ENCODE results near the gene MSMP. TPM values are rescaled to one million over a fixed set of nuclear protein-coding genes. Genes with fewer than 3 reads are reported as not detected.
A peak's percentile ranks its signal among the peaks of the same experiment; 100 is the strongest.

The MSMP gene
- total RNA-seq = not detected in 2 replicates
- not detected in 2 replicates for polyA plus RNA-seq

DNA sequence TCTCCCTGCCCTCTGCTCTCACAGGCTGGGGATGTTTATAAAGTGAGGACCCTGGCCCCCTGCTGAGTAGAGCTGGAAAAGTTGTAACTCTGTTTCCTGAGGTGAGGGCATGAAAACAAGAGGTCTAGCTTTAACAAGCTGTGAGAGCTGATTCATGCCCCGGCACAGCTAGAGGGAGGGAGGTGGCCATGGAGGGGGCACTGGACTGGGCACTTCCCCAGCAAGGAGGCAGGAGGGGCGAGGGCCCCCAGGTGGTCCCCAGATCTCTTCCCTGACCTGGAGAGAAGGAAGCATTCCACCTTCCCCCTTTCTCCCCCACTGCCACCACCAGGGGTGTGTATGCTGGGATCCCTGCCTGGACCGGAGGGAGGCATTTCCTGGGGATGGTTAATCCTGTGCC, at the start of gene MSMP:
Gene MSMP (minus strand): TSS at position 13 of the 400 bp plus-strand sequence. CDS start 147 bp downstream, outside the sequence.
- H3K36me3 ChIP-seq = peaks cover 18% of the 10 kb centered on the region
- H3K27me3 ChIP-seq = no peaks in the 10 kb centered on the region
- peak; percentile 2 for TF ChIP-seq CTCF (IDR thresholded peaks at IDR 0.05; ENCODE audit: low read depth, low read length)
- H3K4me1 ChIP-seq (ENCODE audit: low read depth) = peaks cover 10% of the 10 kb centered on the region
- H3K9me3 ChIP-seq (ENCODE audit: low read depth) = no peaks in the 10 kb centered on the region
- no peak within 1 kb of the TSS for H3K27ac ChIP-seq
- no peak for DNase-seq (ENCODE audit: low read depth in 1 of 2, low spot score in 1 of 2)
- H3K4me3 ChIP-seq = no peak within 1 kb of the TSS

DNA sequence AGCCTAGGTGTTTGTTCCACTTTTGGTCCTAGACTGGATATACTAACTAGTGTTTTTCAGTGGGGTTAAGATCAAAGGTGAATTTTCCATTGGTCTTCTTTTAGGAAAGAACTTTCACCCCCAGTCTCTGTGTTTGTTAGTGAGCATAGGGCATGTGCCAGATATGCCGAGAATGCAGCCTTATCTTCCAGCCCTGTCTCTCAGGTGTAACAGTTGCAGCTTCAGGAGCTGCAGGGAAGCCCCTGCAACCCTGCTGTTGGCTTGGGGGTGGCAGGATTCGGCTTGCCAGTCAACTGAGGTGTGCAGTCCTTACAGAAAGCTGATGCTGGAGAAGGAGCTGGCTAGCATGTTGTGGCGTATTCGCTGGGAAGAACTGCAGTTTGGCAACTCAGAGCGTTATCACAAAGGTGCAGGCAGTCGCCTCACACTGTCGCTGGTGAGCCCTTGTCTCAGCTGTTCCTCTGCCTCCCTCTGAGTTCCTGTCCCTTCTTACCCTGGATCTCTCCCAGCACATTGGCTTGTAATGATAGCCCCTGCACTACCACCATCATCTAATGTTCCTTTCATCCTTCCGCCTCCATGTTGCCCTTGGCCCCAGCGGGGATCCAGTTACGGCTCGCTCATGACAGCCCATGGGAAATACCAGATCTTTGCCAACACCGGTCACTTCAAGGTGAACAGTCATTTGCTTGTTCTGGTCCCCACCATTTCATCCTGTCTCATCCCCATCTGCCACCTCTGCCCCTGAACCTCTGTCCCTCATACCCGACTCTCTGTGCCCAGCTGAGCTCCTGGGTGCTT, 47.5 kb upstream of the MSMP start:
- DNase-seq (ENCODE audit: low read depth in 1 of 2, low spot score in 1 of 2) = no peak
- no peak for TF ChIP-seq CTCF (IDR thresholded peaks at IDR 0.05; ENCODE audit: low read depth, low read length)

DNA sequence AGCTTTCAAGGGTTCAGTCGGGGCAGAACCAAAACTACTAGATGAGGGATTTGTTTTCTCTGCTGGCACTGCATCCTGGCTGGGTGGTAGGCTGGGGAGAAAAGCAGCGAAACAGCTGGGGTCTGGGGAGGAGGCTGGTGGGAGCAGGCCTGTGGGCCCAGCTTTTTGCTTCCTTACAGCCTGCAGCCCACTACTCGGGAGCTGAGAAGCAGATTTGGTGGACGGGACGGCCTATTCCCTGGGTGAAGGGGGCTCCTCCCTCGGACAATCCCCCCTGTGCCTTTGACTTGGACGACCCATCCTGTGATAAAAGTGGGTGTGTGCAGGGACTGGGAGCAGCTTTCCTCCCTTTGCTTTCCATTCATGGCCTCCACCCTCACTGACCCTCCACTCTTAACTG, 46.5 kb upstream of the MSMP start:
- Histone ChIP-seq H3K27me3 (no peaks in the 10 kb centered on the region), H3K4me1 (ENCODE audit: low read depth) (no peaks in the 10 kb centered on the region), H3K9me3 (ENCODE audit: low read depth) (no peaks in the 10 kb centered on the region), H3K4me3 (no peak overlapping the region), H3K36me3 (peaks cover 7% of the 10 kb centered on the region), H3K27ac (no peak overlapping the region)
- no peak for TF ChIP-seq CTCF (IDR thresholded peaks at IDR 0.05; ENCODE audit: low read depth, low read length)
- DNase-seq (ENCODE audit: low read depth in 1 of 2, low spot score in 1 of 2) = no peak

More for the DNA sequence above, 47.5 kb upstream of the MSMP start:
- H3K4me1 ChIP-seq (ENCODE audit: low read depth) = no peaks in the 10 kb centered on the region
- H3K9me3 ChIP-seq (ENCODE audit: low read depth) = no peaks in the 10 kb centered on the region
- H3K4me3 ChIP-seq = no peak overlapping the region
- H3K27me3 ChIP-seq = no peaks in the 10 kb centered on the region
- no peak overlapping the region for H3K27ac ChIP-seq
- H3K36me3 ChIP-seq = peaks cover 7% of the 10 kb centered on the region

DNA sequence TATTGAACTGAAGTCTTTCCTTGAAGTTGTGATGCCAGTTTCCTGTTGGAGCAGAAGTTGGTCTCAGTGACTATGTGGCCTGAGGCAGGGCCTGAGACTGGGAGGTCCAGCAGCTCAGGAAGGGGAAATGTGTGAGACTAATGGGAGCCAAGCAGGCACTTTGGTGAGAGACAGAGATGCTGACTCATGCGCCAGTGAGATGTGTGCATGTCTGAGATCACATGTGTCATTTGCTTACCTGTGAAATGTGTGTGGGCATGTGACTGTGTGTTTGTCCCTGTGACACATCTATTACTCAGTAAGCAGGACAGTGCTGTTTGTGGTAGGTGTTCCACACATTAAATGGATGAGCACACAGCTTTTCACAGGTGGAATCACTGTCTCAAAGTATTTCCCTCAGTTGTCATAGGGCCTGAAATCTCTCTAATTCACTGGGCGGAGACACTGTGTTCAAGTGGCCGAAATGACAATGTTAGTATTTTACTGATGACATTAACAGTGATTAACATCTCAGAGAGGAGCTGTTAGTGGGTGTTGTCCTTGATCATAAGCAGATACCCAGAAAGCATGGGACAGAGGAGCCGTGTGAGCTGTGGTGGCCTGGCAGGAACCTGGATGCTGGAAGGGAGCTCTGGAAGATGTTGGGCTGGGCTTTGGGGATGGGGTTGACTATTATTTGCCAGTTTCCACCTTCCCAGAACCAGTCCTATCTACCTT, 44.7 kb upstream of the MSMP start:
- Histone ChIP-seq H3K4me3 (no peak overlapping the region), H3K27me3 (no peaks in the 10 kb centered on the region), H3K27ac (no peak overlapping the region), H3K4me1 (ENCODE audit: low read depth) (no peaks in the 10 kb centered on the region), H3K9me3 (ENCODE audit: low read depth) (no peaks in the 10 kb centered on the region), H3K36me3 (peaks cover 7% of the 10 kb centered on the region)
- no peak for TF ChIP-seq CTCF (IDR thresholded peaks at IDR 0.05; ENCODE audit: low read depth, low read length)
- DNase-seq (ENCODE audit: low read depth in 1 of 2, low spot score in 1 of 2) = no peak

GRCh38 chr9:35797311-35798109, 43.4 kb upstream of the MSMP start:
- H3K9me3 ChIP-seq (ENCODE audit: low read depth) = no peaks in the 10 kb centered on the region
- no peaks in the 10 kb centered on the region for H3K27me3 ChIP-seq
- TF ChIP-seq CTCF (IDR thresholded peaks at IDR 0.05; ENCODE audit: low read depth, low read length) = no peak
- DNase-seq (ENCODE audit: low read depth in 1 of 2, low spot score in 1 of 2) = no peak
- H3K4me3 ChIP-seq = no peak overlapping the region
- peaks cover 8% of the 10 kb centered on the region for H3K4me1 ChIP-seq (ENCODE audit: low read depth)
- H3K27ac ChIP-seq = no peak overlapping the region
- peaks cover 5% of the 10 kb centered on the region for H3K36me3 ChIP-seq
